IMR-90 (cell line): ENCODE measurements around the gene ZNF622. TPM values are rescaled to one million over a fixed set of nuclear protein-coding genes. Genes with fewer than 3 reads are reported as not detected.

Experiments
- ATAC-seq: fragments of 200-7000 bp; cut with Tn5 transposase; 2 replicates; pipeline ENCODE4 v1.9.1; 2020; ENCODE audit warnings: low read depth, mild to moderate bottlenecking, moderate library complexity
- BruUV-seq: library from RNA; stranded (reverse); fragments of 400-500 nt; replicated peaks from 2 replicates; lab custom pipeline; 2021; lab: Mats Ljungman, UMichigan
- CTCF ChIA-PET: fragments of 300-600 bp; formaldehyde crosslinking; extraction: SDS; loops from one replicate; lab custom pipeline; 2021; ENCODE audit warnings: antibody characterized with exemption; lab: Yijun Ruan, JAX
- POLR2A ChIA-PET: fragments of 300-600 bp; sonication (Branson Sonifier 250); formaldehyde crosslinking; loops from one replicate; lab custom pipeline; 2022; ENCODE audit warnings: antibody characterized with exemption; ENCODE audit not compliant: unreplicated experiment; lab: Charles Lee
- DNase-seq: peaks from one replicate; pipeline ENCODE4 v3.0.0; 2013
- H2AFZ ChIP-seq: replicated peaks from 2 replicates; pipeline ENCODE3; 2013; ENCODE audit warnings: low read length, mild to moderate bottlenecking; ENCODE audit not compliant: poor library complexity
- H2AK5ac ChIP-seq: 2 replicates; pipeline ENCODE4 v1.6.1; 2013; ENCODE audit warnings: low read depth, low read length, inconsistent platforms
- H2AK9ac ChIP-seq: replicated peaks from 2 replicates; pipeline ENCODE3; 2013; ENCODE audit warnings: mild to moderate bottlenecking, low read depth, low read length, moderate library complexity; ENCODE audit not compliant: poor library complexity
- H2BK120ac ChIP-seq: 2 replicates; pipeline ENCODE4 v1.6.1; 2013; ENCODE audit warnings: low read depth, low read length, inconsistent platforms
- H2BK15ac ChIP-seq: 3 replicates; pipeline ENCODE4 v1.6.1; 2013; ENCODE audit warnings: low read depth, low read length, inconsistent platforms
- H2BK20ac ChIP-seq: 2 replicates; pipeline ENCODE4 v1.6.1; 2013; ENCODE audit warnings: low read depth, mild to moderate bottlenecking, inconsistent platforms, low read length, moderate library complexity
- H2BK5ac ChIP-seq: 2 replicates; pipeline ENCODE4 v1.6.1; 2013; ENCODE audit warnings: mild to moderate bottlenecking, low read depth, low read length, inconsistent platforms; ENCODE audit not compliant: poor library complexity, severe bottlenecking
- H3K14ac ChIP-seq: replicated peaks from 2 replicates; pipeline ENCODE4 v1.6.1; 2013; ENCODE audit warnings: low read depth, low read length, inconsistent platforms
- H3K18ac ChIP-seq: 2 replicates; pipeline ENCODE4 v1.6.1; 2013; ENCODE audit warnings: low read depth, low read length, control low read depth
- H3K23ac ChIP-seq: 2 replicates; pipeline ENCODE4 v1.6.1; 2013; ENCODE audit warnings: low read depth, low read length, inconsistent platforms
- H3K27ac ChIP-seq: 2 replicates; pipeline ENCODE4 v1.5.1; 2013; ENCODE audit warnings: mild to moderate bottlenecking, control low read depth, low read length; ENCODE audit not compliant: insufficient read depth
- H3K27me3 ChIP-seq: 2 replicates; pipeline ENCODE4 v1.6.1; 2013; ENCODE audit warnings: low read length; ENCODE audit not compliant: control insufficient read depth, insufficient read depth
- H3K36me3 ChIP-seq: 2 replicates; pipeline ENCODE4 v1.6.1; 2013; ENCODE audit warnings: low read length, mixed read lengths; ENCODE audit not compliant: control insufficient read depth, insufficient read depth
- H3K4ac ChIP-seq: 2 replicates; pipeline ENCODE4 v1.6.1; 2013; ENCODE audit warnings: low read depth, low read length, inconsistent platforms
- H3K4me1 ChIP-seq: 2 replicates; pipeline ENCODE4 v1.6.1; 2013; ENCODE audit warnings: low read length, mixed read lengths; ENCODE audit not compliant: control insufficient read depth, insufficient read depth
- H3K4me2 ChIP-seq: 2 replicates; pipeline ENCODE4 v1.6.1; 2013; ENCODE audit warnings: low read depth, mild to moderate bottlenecking, control low read depth, low read length, moderate library complexity
- H3K4me3 ChIP-seq: 2 replicates; pipeline ENCODE4 v1.5.1; 2013; ENCODE audit warnings: low read depth, mild to moderate bottlenecking, control low read depth, low read length, moderate library complexity; ENCODE audit not compliant: insufficient read depth
- H3K56ac ChIP-seq: 2 replicates; pipeline ENCODE4 v1.6.1; 2013; ENCODE audit warnings: low read length, inconsistent platforms; ENCODE audit not compliant: insufficient read depth; ENCODE audit errors: extremely low read depth
- H3K79me1 ChIP-seq, 2 experiments: 2 replicates each; pipeline ENCODE4 v1.6.1; 2013; ENCODE audit warnings: low read length in 2 of 2, inconsistent platforms in 1 of 2, low read depth in 1 of 2
- H3K9ac ChIP-seq: 2 replicates; pipeline ENCODE4 v1.6.1; 2013; ENCODE audit warnings: low read depth, low read length, control low read depth
- H3K9me1 ChIP-seq: 2 replicates; pipeline ENCODE4 v1.6.1; 2013; ENCODE audit warnings: low read length, inconsistent platforms; ENCODE audit not compliant: insufficient read depth
- H3K9me3 ChIP-seq: 2 replicates; pipeline ENCODE4 v1.6.1; 2013; ENCODE audit warnings: low read length; ENCODE audit not compliant: control insufficient read depth, insufficient read depth
- H4K20me1 ChIP-seq: 2 replicates; pipeline ENCODE4 v1.6.1; 2013; ENCODE audit warnings: low read length, inconsistent platforms; ENCODE audit not compliant: insufficient read depth
- H4K5ac ChIP-seq: 2 replicates; pipeline ENCODE4 v1.6.1; 2013; ENCODE audit warnings: mild to moderate bottlenecking, low read depth, low read length, control low read depth
- H4K8ac ChIP-seq, 2 experiments: 2 replicates each; pipeline ENCODE4 v1.6.1; 2013; ENCODE audit warnings: low read depth in 2 of 2, low read length in 2 of 2, control low read depth in 1 of 2, inconsistent platforms in 1 of 2
- H4K91ac ChIP-seq: 2 replicates; pipeline ENCODE4 v1.6.1; 2013; ENCODE audit warnings: low read depth, low read length, inconsistent platforms; ENCODE audit not compliant: insufficient read depth
- MAFK ChIP-seq: IDR thresholded peaks from 2 replicates; pipeline ENCODE4 v1.6.1; 2012; ENCODE audit warnings: low read depth, low read length, improper control_type of control experiment
- RCOR1 ChIP-seq: IDR thresholded peaks from 2 replicates; pipeline ENCODE4 v1.6.1; 2012; ENCODE audit warnings: mild to moderate bottlenecking, low read length, improper control_type of control experiment; ENCODE audit not compliant: insufficient replicate concordance
- RFX5 ChIP-seq: IDR thresholded peaks from 2 replicates; pipeline ENCODE4 v1.8.0; 2012; ENCODE audit warnings: low read depth, mild to moderate bottlenecking, low read length, moderate library complexity
- WGBS, 2 experiments: methylation state at CpG; one replicate each; pipeline versions ENCODE4 v1.1.5 to v1.1.7; 2013; ENCODE audit warnings: missing lambda C conversion rate in 2 of 2; ENCODE audit not compliant: insufficient read length in 1 of 2; ENCODE audit errors: extremely low coverage in 2 of 2; 5-methylcytosine and 5-hydroxymethylcytosine counted together
- dilution Hi-C: fragments of 300-500 bp; cut with HindIII; formaldehyde crosslinking; loops from one replicate; pipeline ENCODE4 v1.14.3; 2018; ENCODE audit warnings: low sequenced_read_pairs; ENCODE audit not compliant: unreplicated experiment
- in situ Hi-C: fragments of 300-500 bp; cut with MboI; formaldehyde crosslinking; loops from 3 replicates; pipeline ENCODE4 v1.14.3; 2019; ENCODE audit warnings: low sequenced_read_pairs, inconsistent platforms, mixed read lengths
- intact Hi-C: fragments of 100-400 bp; cut with micrococcal nuclease; formaldehyde crosslinking; loops from 2 replicates; pipeline ENCODE4 v1.10.0; 2022
- polyA plus RNA-seq, 3 experiments: library from polyadenylated mRNA; depleted of rRNA; stranded (reverse); fragments of >200 nt; gene quantifications; 2 replicates each; pipeline ENCODE4 v1.2.3, GENCODE V29; 2012; ENCODE audit warnings: low replicate concordance in 1 of 3
- total RNA-seq: library from RNA; depleted of rRNA; stranded (reverse); fragments of >200 nt; gene quantifications from 2 replicates; pipeline ENCODE4 v1.2.3, GENCODE V29; 2012
- TF ChIP-seq, protein P1 (sequence below): fragments of 150-350 bp; IDR thresholded peaks from 2 replicates; pipeline ENCODE4 v1.6.1; 2017; ENCODE audit warnings: mild to moderate bottlenecking, antibody characterized with exemption, low read length, low read depth
- TF ChIP-seq, protein P2 (sequence below): fragments of 150-350 bp; IDR thresholded peaks from 2 replicates; pipeline ENCODE4 v1.6.1; 2016; ENCODE audit warnings: low read depth, mild to moderate bottlenecking, low read length, moderate library complexity, borderline replicate concordance

ZNF622 gene
- total and polyA plus RNA-seq, 2 of the 4 experiments (the other 2 are of a cell fraction): 19.5 to 49.3 TPM

DNA sequence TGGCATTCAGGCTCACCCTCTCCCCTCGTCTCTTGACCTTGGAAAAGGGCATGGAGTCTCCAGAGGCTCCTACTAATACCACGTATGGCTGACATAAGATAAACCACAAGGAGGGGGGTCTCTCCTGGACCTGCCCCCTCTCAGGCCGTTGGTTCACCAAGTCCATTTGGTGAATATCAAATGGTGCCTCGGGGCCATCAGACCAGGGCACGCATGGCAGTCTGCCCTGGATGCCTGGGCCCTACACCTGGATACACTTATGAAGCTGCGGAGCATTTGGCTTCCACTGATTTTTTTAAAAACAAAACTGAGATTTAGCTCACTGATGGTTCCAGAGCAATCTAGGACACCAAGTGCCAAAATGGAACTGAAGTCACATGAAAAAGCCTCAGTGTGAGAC lies 40.3 kb upstream of the ZNF622 start:
- Histone ChIP-seq H2BK20ac (no peak overlapping the region), H2AFZ (no peak overlapping the region), H4K5ac (no peak overlapping the region), H3K14ac (no peak overlapping the region), H3K9me3 (no peaks in the 10 kb centered on the region), H2BK5ac (no peak overlapping the region), H4K91ac (no peak overlapping the region), H3K4me3 (no peak overlapping the region), H3K27me3 (peaks cover 17% of the 10 kb centered on the region), H3K9me1 (no peaks in the 10 kb centered on the region), H4K8ac (no peak overlapping the region), H3K56ac (no peak overlapping the region), H3K79me1 (no peaks in the 10 kb centered on the region), H3K4ac (no peak overlapping the region), H2AK5ac (no peak overlapping the region), H3K9ac (no peak overlapping the region), H3K27ac (no peak overlapping the region), H2BK15ac (no peak overlapping the region), H3K4me2 (no peak overlapping the region), H3K36me3 (no peaks in the 10 kb centered on the region), H2BK120ac (no peak overlapping the region), H3K4me1 (peaks cover 2% of the 10 kb centered on the region; the same call in 1 of the 2 replicates), H3K23ac (no peak overlapping the region), H3K18ac (no peak overlapping the region), H4K20me1 (no peaks in the 10 kb centered on the region), H2AK9ac (no peak overlapping the region)
- POLR2A ChIA-PET: no interaction called here
- intact Hi-C loops (no loop called here), in situ Hi-C loops (no loop called here), dilution Hi-C loops (no loop called here)
- ATAC-seq (no peak), DNase-seq (no peak)
- WGBS, 2 experiments: 82% methylated on average over 3 of the region's 6 CpGs; no CpG with 5 or more reads in 1 of the 2 experiments
- BruUV-seq: no TSS peak
- TF ChIP-seq, protein P1, sequence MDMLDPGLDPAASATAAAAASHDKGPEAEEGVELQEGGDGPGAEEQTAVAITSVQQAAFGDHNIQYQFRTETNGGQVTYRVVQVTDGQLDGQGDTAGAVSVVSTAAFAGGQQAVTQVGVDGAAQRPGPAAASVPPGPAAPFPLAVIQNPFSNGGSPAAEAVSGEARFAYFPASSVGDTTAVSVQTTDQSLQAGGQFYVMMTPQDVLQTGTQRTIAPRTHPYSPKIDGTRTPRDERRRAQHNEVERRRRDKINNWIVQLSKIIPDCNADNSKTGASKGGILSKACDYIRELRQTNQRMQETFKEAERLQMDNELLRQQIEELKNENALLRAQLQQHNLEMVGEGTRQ: no peak
- TF ChIP-seq, protein P2, sequence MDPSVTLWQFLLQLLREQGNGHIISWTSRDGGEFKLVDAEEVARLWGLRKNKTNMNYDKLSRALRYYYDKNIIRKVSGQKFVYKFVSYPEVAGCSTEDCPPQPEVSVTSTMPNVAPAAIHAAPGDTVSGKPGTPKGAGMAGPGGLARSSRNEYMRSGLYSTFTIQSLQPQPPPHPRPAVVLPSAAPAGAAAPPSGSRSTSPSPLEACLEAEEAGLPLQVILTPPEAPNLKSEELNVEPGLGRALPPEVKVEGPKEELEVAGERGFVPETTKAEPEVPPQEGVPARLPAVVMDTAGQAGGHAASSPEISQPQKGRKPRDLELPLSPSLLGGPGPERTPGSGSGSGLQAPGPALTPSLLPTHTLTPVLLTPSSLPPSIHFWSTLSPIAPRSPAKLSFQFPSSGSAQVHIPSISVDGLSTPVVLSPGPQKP: no peak
- no peak for TF ChIP-seq MAFK
- no peak for TF ChIP-seq RCOR1
- no peak for TF ChIP-seq RFX5
- CTCF ChIA-PET: interaction anchor here (1.1 kb wide), 1 partner anchor 9 kb away, joined by 3 read pairs; no protein-coding TSS in a partner anchor
